ENCODE data around the gene PPP1R9B. TPM values are rescaled to one million over a fixed set of nuclear protein-coding genes. Genes with fewer than 3 reads are reported as not detected.

Gene PPP1R9B
- total RNA-seq, 1 donor from 2014 or later = 37.6 TPM

GRCh38 chr17:50176559-50177357, 26.3 kb upstream of the PPP1R9B start:
- ATAC-seq (peak; percentile 7), DNase-seq (no peak)
- intact Hi-C loops (cut with micrococcal nuclease) = no loop called here

- ATAC-seq (no peak), DNase-seq (no peak)
- intact Hi-C loops (cut with micrococcal nuclease) = no loop called here
Measured at GRCh38 chr17:50175035-50175807, 24.7 kb upstream of the PPP1R9B start.

GRCh38 chr17:50174444-50174843, 24.0 kb upstream of the PPP1R9B start:
- no peak for DNase-seq
- intact Hi-C loops (cut with micrococcal nuclease) = no loop called here

GRCh38 chr17:50173335-50173941, 23.0 kb upstream of the PPP1R9B start:
- DNase-seq = no peak
- intact Hi-C loops (cut with micrococcal nuclease) = no loop called here

More at GRCh38 chr17:50174444-50174843, 24.0 kb upstream of the PPP1R9B start:
- ATAC-seq = no peak

GRCh38 chr17:50172936-50173334, 22.5 kb upstream of the PPP1R9B start:
- intact Hi-C loops (cut with micrococcal nuclease) = no loop called here
- DNase-seq = no peak
- ATAC-seq = no peak

More at GRCh38 chr17:50173335-50173941, 23.0 kb upstream of the PPP1R9B start:
- ATAC-seq = peak; percentile 1

- DNase-seq (no peak), ATAC-seq (no peak)
- intact Hi-C loops (cut with micrococcal nuclease) = no loop called here
Measured at GRCh38 chr17:50172130-50172529, 21.7 kb upstream of the PPP1R9B start.

GRCh38 chr17:50171371-50172071, 21.0 kb upstream of the PPP1R9B start:
- DNase-seq = no peak
- intact Hi-C loops (cut with micrococcal nuclease) = no loop called here
- peak; percentile 6 for ATAC-seq

- DNase-seq = no peak
- intact Hi-C loops (cut with micrococcal nuclease) = no loop called here
- peak; percentile 29 for ATAC-seq
Measured at GRCh38 chr17:50170662-50171370, 20.3 kb upstream of the PPP1R9B start.

GRCh38 chr17:50169881-50170459, 19.5 kb upstream of the PPP1R9B start:
- ATAC-seq (no peak), DNase-seq (no peak)
- intact Hi-C loops (cut with micrococcal nuclease) = loop anchor here (10.0 kb wide), 1 partner anchor 65 kb away; no protein-coding TSS in a partner anchor

GRCh38 chr17:50169121-50169764, 18.8 kb upstream of the PPP1R9B start:
- intact Hi-C loops (cut with micrococcal nuclease) = loop anchor here (10.0 kb wide), 1 partner anchor 64 kb away; no protein-coding TSS in a partner anchor
- ATAC-seq = peak; percentile 6
- DNase-seq = no peak

GRCh38 chr17:50168319-50168718, 17.8 kb upstream of the PPP1R9B start:
- intact Hi-C loops (cut with micrococcal nuclease) = loop anchor here (10.0 kb wide), 1 partner anchor 64 kb away; no protein-coding TSS in a partner anchor
- DNase-seq (no peak), ATAC-seq (no peak)

- intact Hi-C loops (cut with micrococcal nuclease) = loop anchor here (10.0 kb wide), 1 partner anchor 63 kb away; no protein-coding TSS in a partner anchor
- ATAC-seq = no peak
- DNase-seq = no peak
Measured at GRCh38 chr17:50167371-50167770, 16.9 kb upstream of the PPP1R9B start.

- ATAC-seq (no peak), DNase-seq (no peak)
- intact Hi-C loops (cut with micrococcal nuclease) = loop anchor here (10.0 kb wide), 1 partner anchor 62 kb away; no protein-coding TSS in a partner anchor
Measured at GRCh38 chr17:50166518-50167181, 16.2 kb upstream of the PPP1R9B start.

GRCh38 chr17:50165867-50166517, 15.5 kb upstream of the PPP1R9B start, which contains the start of gene SGCA:
SGCA (plus strand) TSS chr17:50166005; CDS start chr17:50166041, 36 bp downstream.
- DNase-seq (peak; percentile 76), ATAC-seq (peak; percentile 73)
- intact Hi-C loops (cut with micrococcal nuclease) = loop anchor here (10.0 kb wide), 1 partner anchor 61 kb away; no protein-coding TSS in a partner anchor

- intact Hi-C loops (cut with micrococcal nuclease) = loop anchor here (10.0 kb wide), 1 partner anchor 61 kb away; no protein-coding TSS in a partner anchor
- no peak for DNase-seq
- ATAC-seq = peak; percentile 0
Measured at GRCh38 chr17:50165466-50165865, 15.0 kb upstream of the PPP1R9B start.

GRCh38 chr17:50165066-50165465, 14.6 kb upstream of the PPP1R9B start:
- ATAC-seq = no peak
- intact Hi-C loops (cut with micrococcal nuclease) = loop anchor here (10.0 kb wide), 1 partner anchor 60 kb away; no protein-coding TSS in a partner anchor
- peak; percentile 34 for DNase-seq

All from left ventricle myocardium superior (tissue), 1 donor.